GM18519 (cell line): ENCODE data around the gene SESTD1.
A peak's percentile ranks its signal among the peaks of the same experiment; 100 is the strongest.
"Not testable (repeated sequence)": the region's sequence is repeated elsewhere in the genome, so short reads cannot be mapped to it uniquely, and the experiment has no call there.

Experiments
- ATAC-seq: cut with Tn5 transposase; IDR thresholded peaks from one replicate; pipeline ENCODE4 v1.9.1; 2021; ENCODE audit warnings: mild to moderate bottlenecking, moderate library complexity; ENCODE audit not compliant: unreplicated experiment, low FRiP score

SESTD1 gene

DNA sequence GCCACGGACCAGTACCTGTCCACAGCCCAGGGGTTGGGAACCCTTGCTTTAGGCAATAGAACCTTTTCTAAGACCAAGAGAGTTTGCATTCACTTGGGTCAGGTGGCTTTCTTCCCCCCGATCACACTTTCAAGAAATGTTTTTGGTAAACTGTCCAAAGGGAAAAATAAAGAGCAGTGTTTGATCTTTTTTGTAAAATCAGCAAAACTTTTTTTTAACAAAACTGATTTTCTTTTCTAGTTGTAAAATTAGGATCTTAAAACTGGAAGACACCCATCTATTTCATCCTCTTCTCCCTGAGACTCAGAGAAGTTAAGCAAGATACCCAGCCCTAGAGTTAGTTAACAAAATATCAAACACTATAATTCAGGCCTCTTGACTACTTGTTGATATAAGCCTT, 6.1 kb upstream of the SESTD1 start:
- ATAC-seq: no peak

DNA sequence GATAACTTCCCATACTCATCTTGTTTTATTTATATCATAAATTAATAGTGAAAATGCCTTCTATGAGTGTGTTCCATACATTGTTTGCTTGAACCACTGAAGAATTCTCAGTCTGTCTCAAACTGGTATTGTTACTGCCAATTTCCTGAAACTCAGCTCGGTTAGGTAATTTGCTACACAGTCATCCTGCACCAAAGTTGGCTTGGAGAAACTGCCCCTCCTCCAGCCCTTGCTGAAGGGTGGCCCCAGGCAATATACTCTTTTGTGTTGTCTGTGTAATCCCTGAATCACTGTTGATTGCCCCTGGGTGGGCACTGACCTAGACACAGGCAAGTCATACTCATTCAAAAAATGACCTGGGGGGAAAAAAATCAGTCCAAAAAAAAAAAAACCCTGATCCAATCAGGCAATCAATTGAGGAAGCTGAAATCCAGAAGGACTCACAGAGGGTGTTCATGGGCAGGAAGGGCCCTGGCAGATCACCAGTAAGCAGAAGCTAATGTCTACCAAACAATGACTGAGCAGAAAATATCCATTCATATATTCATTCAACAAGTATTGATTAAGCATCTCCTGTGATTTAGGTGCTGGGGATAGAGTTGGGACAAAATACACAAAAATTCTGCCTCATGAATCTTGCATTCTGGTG, 3.8 kb upstream of the SESTD1 start:
- ATAC-seq: peak; percentile 51

DNA sequence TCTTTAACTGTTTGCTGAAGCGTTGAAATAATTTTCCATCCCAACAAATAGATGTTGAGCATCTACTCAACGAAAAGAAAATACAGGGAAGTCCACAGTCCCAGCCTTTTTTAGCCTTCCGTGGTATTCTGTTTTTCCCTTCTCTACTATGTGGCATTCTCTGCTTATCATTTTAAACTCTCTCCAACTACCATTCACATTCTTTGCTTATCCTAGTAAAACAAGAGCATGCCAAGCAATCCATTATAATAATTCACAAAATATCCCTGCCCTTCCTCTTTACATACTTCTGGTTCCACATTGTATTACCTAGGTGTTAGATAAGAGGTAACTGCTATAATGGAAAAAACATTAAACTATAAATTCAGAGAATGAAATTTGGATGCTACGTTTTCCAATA, 1.6 kb upstream of the SESTD1 start:
- no peak for ATAC-seq

DNA sequence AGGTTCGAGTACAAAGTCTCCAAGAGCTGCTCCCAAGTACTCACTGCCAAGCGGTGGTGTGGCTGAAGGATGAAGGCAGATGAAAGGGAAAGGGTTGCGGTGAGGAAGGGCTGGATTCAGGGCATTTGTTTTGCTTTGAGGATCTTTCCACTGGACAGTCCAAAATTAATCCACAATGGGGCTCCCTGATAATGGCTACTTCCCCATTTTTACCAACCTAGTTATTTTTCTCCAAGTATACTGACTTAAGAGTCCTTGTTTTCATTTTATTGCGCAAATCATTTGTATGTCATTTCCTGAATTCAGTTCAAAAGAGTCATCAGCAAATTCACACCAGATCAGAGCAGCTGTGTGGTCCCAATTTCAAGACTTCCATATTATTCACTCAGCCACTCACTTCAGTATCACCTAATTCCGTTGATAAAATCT, 464 bp upstream of the SESTD1 start:
- ATAC-seq: no peak

DNA sequence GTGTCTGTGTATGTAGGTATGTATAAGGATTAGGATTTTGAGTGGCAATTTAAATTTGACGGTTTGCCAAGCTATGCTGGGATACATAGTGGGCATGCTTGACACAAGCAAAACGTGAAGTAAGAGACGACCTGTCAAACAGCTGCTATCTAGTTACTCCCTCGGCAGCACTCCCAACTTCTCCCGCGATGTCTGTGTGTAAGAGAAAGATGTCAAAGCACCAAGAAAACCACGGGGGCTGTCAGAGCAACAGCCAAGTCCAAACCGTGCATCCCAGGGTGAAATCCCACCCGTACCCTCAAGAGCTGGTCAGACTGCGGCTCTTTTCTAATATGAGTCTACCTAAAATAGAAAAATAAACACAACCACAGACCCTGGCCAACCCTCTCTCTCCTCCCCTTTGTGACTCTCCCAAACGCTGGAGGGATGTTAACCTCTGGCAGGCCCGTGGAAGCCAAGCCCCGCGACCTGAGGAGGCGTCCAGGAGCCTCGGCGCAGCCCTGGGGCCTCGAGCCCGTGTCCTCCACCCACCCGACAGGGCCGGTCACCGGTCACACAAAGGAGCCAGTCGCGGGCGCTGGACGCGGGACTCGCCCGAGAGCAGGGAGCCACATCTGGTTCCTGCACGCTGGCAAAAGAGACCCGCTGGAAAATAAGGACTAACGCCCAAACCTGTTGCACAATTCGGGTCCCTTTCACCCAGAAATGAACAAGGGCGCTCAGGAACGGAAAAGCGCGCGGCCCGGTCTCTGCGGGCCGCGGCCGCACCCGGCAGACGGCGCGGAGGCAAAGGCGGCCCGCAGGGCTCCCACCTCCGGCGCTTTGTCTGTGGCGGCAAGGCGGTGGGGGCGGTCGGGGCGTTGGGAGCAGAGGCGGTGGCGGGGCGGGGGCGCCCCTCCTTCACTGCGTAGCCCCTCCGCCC, 925 bp downstream of the SESTD1 start:
- peak; percentile 17 for ATAC-seq

DNA sequence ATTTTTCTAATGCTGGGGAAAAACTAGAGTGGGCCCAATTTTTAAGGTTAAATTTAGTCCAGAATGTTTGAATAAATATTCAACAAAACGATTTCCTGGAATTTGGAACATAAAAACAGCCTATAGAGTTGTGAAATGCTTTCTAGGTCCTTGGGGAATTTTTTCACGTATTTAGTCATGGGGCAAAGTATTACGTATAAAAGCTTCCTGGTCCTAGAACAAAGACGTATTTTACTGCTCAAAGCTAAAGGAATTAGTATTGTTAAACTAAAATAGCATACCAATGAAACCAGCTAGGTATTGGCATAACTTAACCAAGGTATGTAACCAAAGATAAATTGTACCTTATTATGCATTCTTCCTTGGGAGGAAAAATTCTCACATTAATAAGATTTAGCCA, 1.6 kb downstream of the SESTD1 start:
- ATAC-seq: no peak

DNA sequence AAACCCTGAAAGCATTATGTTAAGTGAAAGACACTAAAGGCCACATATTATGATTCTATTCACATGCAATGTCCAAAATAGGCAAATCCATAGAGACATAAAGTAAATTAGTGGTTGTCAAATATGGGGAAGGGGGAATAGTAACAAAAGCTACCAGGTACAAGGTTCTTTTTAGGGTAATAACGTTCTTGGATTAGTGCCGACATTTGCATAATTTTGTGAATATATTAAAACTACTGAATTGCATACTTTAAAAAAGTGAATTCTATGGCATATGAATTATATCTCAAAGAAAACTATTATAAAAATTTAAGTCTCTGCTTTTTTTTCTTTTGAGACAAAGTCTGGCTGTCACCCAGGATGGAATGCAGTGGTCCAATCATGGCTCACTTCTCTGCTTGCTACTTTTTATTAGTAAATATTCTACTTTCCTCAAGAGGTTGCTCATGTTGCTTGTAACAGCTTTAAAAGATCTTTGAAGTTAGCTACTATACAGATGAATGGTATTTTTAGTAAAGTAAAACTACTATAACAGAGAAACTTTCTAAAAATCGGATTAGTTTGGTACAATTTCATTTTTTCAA, 2.5 kb downstream of the SESTD1 start:
- no peak for ATAC-seq

DNA sequence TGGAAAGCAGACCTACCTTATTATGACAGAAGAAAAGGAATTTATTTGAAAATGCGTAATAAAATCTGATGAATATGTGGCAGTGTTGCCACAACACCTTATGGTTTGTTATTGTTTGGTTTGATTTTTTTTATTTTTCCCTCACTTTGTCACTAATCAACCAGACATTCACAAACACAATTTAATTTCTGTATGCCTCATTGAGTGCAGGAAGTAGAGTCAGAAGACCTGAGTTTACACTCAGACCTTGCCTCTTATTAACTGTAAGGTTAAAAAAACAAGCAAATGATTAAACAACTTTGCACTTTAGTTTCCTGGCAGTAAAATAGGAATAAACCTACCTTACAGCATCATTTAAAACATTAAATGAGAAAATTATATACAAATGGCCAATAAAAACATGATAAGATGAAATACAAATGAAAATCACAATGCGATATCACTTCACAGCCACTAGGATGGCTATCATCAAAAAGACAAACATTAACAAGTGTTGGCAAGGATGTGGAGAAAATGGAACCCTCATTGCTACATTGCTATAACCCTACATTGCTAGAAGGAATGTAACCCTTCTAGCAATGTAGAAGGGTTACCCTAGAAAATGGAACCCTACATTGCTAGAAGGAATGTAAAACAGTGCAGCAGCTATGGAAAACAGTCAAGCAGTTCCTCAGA, 3.3 kb downstream of the SESTD1 start:
- ATAC-seq: no peak

DNA sequence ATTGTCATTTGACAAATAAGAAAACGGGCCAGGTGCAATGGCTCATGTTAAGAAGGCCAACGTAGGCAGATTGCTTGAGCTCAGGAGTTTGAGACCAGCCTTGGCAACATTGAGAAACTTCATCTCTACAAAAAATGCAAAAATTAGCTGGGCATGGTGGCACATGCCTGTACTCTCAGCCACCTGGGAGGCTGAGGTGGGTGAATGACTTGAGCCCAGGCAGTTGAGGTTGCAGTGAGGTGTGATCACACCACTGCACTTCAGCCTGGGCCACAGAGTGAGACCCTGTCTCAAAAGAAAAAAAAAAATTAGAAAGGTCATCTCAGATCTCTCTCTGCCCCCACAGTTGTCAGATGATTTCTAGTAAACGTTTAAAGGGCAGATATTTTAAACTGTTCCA, 4.4 kb downstream of the SESTD1 start:
- no peak for ATAC-seq

DNA sequence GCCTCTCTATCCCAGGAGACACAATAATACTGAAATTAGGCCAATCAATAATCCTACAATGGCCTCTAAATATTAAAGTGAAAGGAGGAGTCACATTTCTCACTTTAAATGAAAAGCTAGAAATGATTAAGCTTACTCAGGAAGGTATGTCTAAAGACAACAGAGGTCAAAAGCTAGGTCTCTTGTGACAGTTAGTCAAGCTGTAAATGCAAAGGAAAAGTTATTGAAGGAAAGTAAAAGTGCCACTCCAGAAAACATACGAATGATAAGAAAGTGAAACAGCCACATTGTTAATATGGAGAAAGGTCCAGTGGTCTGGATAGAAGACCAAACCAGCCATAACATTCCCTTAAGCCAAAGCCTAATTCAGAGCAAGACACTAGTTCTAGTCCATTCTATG, 9.5 kb downstream of the SESTD1 start:
- ATAC-seq: no peak

DNA sequence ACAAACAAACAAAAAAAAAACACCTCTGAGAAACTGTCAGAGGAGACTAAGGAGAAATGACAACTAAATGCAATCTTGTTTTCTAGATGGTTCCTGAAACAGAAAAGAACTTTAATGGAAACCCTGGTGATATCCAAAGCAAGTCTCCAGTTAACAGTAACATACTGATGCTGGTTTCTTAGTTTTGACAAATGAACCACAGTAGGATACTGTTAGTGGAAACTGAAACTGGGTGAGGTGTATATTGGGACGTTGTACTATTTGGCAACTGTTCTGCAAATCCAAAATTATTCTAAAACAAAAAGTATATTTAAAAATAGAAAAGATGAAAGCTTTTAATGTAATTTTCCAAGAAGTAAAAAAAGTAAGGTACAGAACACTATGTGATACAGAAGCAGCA, 11.4 kb downstream of the SESTD1 start:
- ATAC-seq: peak; percentile 63

DNA sequence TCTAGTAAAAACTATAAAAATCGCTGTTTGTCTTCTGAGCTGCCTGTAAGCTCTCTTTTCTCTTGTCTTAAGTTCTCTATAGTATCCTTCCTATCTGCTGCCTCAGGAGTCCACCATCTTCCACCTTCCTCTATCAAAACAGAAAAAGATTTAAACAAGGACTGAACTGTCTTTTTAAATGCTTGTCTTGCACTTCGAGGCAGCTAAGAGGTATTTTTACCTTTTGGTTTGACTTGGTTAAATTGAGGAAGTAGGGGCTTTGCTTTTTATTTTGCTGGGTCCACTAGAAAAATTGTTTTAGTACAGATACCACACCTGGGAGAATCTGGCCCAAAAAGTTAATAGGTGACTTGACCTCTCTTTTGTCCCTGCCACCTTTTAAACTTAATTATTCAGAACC, 12.2 kb downstream of the SESTD1 start:
- ATAC-seq: no peak

DNA sequence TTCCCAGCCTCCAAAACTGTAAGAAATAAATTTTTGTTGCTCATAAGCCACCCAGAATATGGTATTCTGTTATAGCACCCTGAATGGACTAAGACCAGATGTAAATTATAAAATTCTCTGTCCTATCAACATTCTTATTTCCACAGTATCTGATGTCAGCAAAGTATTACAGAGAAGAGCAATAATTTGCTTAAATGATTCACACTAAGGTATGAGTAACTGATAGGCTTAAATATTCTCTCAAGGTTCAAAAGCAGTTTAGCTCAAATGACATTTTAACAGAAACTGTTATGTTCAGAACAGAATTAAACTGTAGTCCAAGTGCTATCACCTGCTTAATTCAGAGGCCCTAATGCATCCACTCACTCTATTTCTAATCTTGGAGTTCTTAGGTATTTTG, 12.8 kb downstream of the SESTD1 start:
- ATAC-seq: no peak

DNA sequence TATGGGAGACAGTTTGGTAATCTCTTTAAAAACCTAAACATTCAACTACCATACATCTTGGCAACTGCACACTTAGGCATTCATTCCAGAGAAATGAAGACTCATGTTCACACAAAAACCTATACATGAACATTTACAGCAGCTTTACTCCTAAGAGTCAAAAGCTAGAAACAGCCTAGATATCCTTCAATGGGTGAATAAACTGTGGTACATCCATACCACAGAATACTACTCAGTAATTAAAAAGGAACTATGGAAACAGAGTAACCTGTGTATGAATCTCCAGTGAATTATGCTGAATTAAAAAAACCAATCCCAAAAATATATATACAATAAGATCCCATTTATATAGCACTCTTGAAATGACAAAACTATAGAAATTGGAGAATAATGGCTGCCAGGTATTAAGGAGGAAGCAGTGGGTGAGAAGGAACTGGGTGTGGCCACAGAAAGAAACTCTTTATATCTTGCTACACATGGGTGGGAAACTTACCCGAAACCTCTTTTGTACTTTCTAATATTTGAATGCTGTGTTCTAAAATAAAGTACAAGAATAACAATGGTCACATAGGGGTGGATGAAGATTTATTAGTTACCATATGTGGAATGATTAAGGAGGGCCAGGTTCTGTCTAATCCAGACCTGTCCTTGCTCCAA, 13.7 kb downstream of the SESTD1 start:
- no peak for ATAC-seq

DNA sequence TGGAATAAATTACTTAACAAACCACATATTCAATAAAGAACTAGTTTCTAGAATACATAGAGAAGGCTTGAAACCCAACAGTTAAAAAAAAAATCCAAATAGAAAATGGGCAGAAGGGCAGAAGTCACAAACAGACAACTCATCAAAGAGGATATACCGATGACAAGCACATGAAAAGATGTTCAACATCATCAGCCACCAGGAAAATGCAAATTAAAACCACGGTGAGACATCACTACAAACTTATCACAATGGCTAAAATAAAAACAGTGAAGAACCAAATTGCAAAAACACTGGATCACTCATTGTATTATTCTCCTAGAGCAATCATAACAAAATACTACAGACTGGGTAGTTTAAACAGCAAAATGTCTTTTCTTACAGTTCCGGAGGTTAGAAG, 14.5 kb downstream of the SESTD1 start:
- no peak for ATAC-seq

DNA sequence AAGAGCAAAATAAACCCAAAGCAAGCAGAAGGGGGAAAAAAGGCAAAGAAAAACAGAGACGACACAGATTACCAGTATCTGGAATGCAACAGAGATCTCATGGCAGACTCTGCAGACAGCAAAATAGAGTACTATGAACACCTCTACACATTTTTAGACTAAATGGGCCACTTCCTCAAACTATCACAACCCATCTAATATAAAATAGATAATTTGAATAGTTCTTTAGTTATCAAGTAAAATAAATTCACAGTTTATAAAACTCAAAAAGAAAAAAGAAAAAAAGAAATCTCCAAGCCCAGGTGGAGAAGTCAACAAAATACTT, 16.6 kb downstream of the SESTD1 start:
- no peak for ATAC-seq

DNA sequence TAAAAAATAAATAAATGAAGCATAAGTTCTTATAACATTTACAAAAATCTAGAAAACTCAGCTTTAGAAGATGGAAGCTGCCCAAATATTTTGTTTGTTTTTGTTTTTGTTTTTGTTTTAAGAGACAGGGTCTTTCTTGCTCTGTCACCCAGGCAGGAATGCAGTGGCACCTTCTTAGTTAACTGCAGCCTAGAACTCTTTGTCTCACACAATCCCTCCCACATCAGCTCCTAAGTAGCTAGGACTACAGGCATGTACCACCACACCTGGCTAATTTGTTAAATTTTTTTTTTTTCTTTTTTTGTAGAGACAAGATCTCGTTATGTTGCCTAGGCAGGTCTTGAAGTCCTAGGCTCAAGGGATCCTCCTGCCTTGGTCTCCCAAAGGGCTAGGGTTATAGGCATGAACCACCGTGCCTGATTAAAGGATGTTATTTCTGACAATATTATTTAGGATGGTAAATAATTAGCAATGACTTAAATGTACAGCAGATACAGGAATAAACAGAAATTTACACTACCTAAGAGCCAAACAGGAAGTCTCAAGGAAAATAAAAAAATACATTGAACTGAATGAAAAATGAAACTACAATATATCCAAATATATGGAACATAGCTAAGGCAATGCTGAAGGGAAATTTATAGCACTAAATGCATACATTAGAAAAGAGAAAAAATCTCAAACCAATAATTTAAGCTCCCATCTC, 17.2 kb downstream of the SESTD1 start:
- ATAC-seq: no peak

DNA sequence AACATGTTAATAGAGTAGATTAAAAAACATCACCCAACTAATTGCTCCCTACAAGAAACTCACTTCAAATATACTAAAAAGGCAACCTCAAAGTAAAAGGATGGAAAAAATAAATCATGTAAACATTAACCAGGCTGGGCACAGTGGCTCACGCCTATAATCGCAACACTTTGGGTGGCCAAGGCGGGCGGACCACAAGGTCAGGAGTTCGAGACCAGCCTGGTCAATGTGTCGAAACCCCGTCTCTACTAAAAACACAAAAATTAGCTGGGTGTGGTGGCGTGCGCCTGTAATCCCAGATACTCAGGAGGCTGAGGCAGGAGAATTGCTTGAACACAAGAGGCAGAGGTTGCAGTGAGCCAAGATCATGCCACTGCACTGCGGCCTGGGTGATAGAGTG, 18.8 kb downstream of the SESTD1 start:
- not testable (repeated sequence) for ATAC-seq

DNA sequence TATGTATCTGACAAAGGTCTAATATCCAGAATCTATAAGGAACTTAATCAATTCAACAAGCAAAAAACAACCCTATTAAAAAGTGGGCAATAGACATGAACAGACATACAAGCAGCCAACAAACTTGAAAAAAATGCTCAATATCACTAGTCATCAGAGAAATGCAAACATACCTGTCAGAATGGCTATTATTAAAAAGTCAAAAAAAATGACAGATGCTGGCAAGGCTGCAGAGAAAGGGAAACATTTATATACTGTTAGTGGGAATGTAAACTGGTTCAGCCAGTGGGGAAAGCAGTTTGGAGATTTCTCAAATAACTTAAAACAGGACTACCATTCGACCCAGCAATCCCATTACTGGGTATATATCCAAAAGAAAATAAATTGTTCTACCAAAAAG, 21.6 kb downstream of the SESTD1 start:
- ATAC-seq: no peak
